Measurements from ENCODE around the gene EDEM3.

- TF ChIP-seq ELF4 (IDR thresholded peaks at IDR 0.05) (no peak), FOXK2 (IDR thresholded peaks at IDR 0.05) (no peak), ZNF384 (IDR thresholded peaks at IDR 0.05) (no peak), SP1 (IDR thresholded peaks at IDR 0.05) (no peak), HDGF (IDR thresholded peaks at IDR 0.05; ENCODE audit: borderline replicate concordance) (no peak), PKNOX1 (IDR thresholded peaks at IDR 0.05) (no peak), FOXM1 (IDR thresholded peaks at IDR 0.05; ENCODE audit: borderline replicate concordance) (no peak), BHLHE40 (IDR thresholded peaks at IDR 0.05; ENCODE audit: borderline replicate concordance) (no peak), FOXA1 (IDR thresholded peaks at IDR 0.05) (no peak), SUZ12 (IDR thresholded peaks at IDR 0.05) (no peak), TARDBP (IDR thresholded peaks at IDR 0.05) (no peak), LEF1 (IDR thresholded peaks at IDR 0.05; ENCODE audit: borderline replicate concordance) (no peak), L3MBTL2 (conservative IDR thresholded peaks at IDR 0.05) (no peak), CTBP1 (IDR thresholded peaks at IDR 0.05; ENCODE audit: borderline replicate concordance) (no peak)
Observed at GRCh38 chr1:184739070-184739469, 15.6 kb downstream of the EDEM3 start.
